T-helper 17 cell (primary cell): ENCODE results near the gene FNDC11. TPM values are rescaled to one million over a fixed set of nuclear protein-coding genes. Genes with fewer than 3 reads are reported as not detected.

Source experiments
- ATAC-seq: fragments of 150-1000 bp; cut with Tn5 transposase; 2 replicates; pipeline ENCODE4 v1.10.0; 2021; ENCODE audit warnings: mild to moderate bottlenecking, moderate library complexity
- DNase-seq, 3 donors: peaks; one replicate each; pipeline versions ENCODE4 v3.0.0 to v3.0.0-alpha.2; 2020 to 2021
- H3K9me3 ChIP-seq: one replicate; pipeline ENCODE4 v1.7.0; 2013; ENCODE audit warnings: low read length, mild to moderate bottlenecking; ENCODE audit not compliant: control insufficient read depth, poor library complexity, severe bottlenecking
- H3K27ac Mint-ChIP-seq: one replicate; pipeline ENCODE4 v1.8.0; 2022; ENCODE audit warnings: mild to moderate bottlenecking, moderate library complexity, mixed read lengths
- H3K27me3 Mint-ChIP-seq: one replicate; pipeline ENCODE4 v1.8.0; 2022; ENCODE audit warnings: mixed read lengths
- H3K36me3 Mint-ChIP-seq: one replicate; pipeline ENCODE4 v1.8.0; 2022; ENCODE audit warnings: low read depth, mixed read lengths
- H3K4me1 Mint-ChIP-seq: one replicate; pipeline ENCODE4 v1.8.0; 2022; ENCODE audit warnings: mild to moderate bottlenecking, mixed read lengths
- H3K4me3 Mint-ChIP-seq: one replicate; pipeline ENCODE4 v1.8.0; 2022; ENCODE audit warnings: mild to moderate bottlenecking, moderate library complexity, mixed read lengths
- total RNA-seq, 4 donors: library from RNA in 2 of 4; stranded (reverse) in 2 of 4; gene quantifications; one replicate each; pipeline ENCODE4 v1.2.3 and lab custom pipeline; 2022 to 2026

The FNDC11 gene
- total RNA-seq, 2 donors from 2014 or later: 0.44 to 0.99 TPM

DNA sequence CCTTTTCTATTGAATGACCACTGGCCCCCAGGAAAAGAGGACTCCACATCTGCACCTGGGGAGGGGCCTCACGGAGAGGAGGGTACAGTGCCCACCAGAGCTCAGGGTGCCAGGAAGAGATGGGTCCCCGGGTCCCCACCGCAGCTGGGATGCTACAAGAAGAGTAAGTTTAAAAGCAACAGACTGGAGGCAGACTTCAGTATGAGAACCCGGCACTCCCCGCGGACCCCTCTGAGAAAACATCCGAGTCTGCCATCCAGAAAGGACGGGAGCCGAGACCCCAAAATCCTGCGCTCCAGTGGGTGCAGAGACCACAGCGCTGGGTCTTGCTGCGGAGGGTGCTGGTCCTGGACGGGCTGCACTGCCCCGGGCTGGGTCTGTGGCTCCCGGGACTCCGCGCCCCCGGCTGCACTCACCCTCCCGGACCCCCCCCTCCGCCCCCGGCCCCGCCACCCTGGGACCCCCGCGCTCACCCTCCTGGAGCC lies 19.7 kb downstream of the FNDC11 start:
- Mint-ChIP-seq H3K4me1 (peaks cover 5% of the 10 kb centered on the region), H3K4me3 (peak overlapping the region; percentile 87), H3K27ac (no peak overlapping the region), H3K27me3 (peaks cover 4% of the 10 kb centered on the region), H3K36me3 (no peaks in the 10 kb centered on the region)
- DNase-seq (no peak), ATAC-seq (peak; percentile 26)
- no peaks in the 10 kb centered on the region for H3K9me3 ChIP-seq

GRCh38 chr20:63574156-63574828 lies 20.3 kb downstream of the FNDC11 start, which contains the start of gene HELZ2:
TSS of gene HELZ2 (minus strand) at chr20:63574239. CDS start at chr20:63572385, 1,854 bp downstream.
- DNase-seq (peak; percentile 54 to 66 (median 60)), ATAC-seq (peak; percentile 93)
- no peaks in the 10 kb centered on the region for H3K9me3 ChIP-seq
- peak within 1 kb of the TSS; percentile 87 for H3K4me3 Mint-ChIP-seq
- peaks cover 4% of the 10 kb centered on the region for H3K27me3 Mint-ChIP-seq
- H3K36me3 Mint-ChIP-seq: no peaks in the 10 kb centered on the region
- peaks cover 2% of the 10 kb centered on the region for H3K4me1 Mint-ChIP-seq
- no peak within 1 kb of the TSS for H3K27ac Mint-ChIP-seq

DNA sequence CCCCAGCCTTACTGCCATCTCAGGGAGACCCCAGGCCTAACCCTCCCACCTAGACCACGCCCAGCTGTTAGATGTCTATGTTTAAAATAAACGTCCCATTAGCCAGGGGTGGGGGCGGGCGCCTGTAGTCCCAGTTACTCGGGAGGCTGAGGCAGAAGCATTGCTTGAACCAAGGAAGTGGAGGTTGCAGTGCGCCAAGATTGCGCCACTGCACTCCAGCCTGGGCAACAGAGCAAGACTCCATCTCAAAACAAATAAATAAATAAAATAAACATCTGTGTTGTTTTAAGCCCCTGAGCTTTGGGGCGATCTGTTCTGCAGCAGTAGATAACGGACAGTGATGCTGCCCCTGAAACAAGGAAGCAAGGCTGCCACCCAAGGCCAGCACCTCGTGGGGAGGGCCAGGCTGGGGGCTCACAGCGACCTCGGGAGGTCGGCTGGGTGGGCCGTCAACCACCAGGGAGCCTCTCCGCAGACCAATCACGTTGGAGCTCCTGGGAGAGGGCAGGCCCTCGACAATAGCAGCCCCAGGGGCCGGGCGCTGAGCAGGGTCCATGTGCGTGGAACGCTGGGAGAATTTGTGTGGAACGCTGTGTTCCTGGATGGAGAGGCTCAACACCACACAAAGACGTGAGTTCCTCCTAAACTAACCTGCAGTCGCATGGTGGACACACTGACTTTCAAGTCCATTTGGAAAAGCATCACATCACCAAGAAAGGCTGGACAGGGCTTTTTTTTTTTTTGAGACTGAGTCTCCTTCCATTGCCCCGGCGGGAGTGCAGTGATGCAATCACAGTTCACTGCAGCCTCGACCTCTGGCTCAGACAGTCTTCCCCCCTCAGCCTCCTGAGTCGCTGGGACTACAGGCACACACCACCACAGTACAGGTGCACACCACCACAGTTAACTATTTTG lies 21.1 kb downstream of the FNDC11 start:
- H3K4me3 Mint-ChIP-seq: peak overlapping the region; percentile 87
- H3K27ac Mint-ChIP-seq: no peak overlapping the region

DNA sequence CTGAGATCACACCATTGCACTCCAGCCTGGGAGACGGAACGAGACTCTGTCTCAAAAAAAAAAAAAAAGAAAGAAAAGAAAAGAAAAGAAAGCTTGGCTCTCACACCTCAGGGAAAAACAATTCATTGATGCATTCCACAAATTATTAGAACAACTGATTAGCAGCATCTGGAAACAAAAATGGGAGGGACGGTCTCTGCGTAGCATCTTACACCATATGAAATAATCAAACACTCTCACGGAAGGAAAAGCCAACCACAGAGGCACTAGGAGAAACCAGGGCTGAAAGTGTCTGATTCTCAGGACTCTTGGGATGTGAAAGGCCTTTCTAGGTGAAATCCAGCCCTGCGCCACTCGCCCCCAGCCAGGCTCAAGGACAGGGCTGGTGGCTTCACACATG lies 22.4 kb downstream of the FNDC11 start:
- H3K27me3 Mint-ChIP-seq: peaks cover 4% of the 10 kb centered on the region
- no peak for ATAC-seq
- H3K4me3 Mint-ChIP-seq: peak overlapping the region; percentile 66
- no peak overlapping the region for H3K27ac Mint-ChIP-seq
- no peaks in the 10 kb centered on the region for H3K36me3 Mint-ChIP-seq
- H3K4me1 Mint-ChIP-seq: no peaks in the 10 kb centered on the region
- no peak for DNase-seq
- no peaks in the 10 kb centered on the region for H3K9me3 ChIP-seq

More for the DNA sequence above, 21.1 kb downstream of the FNDC11 start:
- no peak for DNase-seq
- ATAC-seq: no peak
- no peaks in the 10 kb centered on the region for H3K36me3 Mint-ChIP-seq
- H3K27me3 Mint-ChIP-seq: peaks cover 4% of the 10 kb centered on the region
- no peaks in the 10 kb centered on the region for H3K4me1 Mint-ChIP-seq
- H3K9me3 ChIP-seq: no peaks in the 10 kb centered on the region

DNA sequence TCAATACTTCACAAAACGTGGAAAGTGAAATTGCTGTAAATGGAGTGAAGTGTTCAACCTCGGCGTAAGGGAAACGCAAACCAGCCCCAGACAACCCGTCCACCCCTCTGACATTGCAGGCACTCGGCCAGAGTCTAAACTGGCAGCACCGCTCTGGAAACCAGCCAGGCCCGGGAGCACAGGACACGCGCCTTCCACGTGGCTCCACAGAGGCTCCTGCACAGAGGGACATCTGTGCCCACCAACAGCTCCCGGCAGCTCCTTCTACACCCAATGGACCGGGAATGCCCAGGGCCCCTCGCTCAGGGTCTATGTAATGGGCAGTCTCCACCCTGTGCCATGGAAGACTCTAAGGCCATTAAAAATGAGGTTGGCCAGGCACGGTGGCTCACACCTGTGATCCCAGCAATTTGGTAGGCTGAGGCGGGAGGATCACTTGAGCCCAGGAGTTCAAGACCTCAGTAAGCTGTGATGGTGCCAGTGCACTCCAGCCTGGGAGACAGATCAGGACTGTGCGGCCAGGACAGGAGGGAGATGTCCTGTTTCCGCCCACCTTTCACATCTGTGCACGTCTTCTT lies 23.4 kb downstream of the FNDC11 start:
- Mint-ChIP-seq H3K27ac (no peak overlapping the region), H3K27me3 (peaks cover 4% of the 10 kb centered on the region), H3K4me1 (no peaks in the 10 kb centered on the region), H3K4me3 (no peak overlapping the region), H3K36me3 (no peaks in the 10 kb centered on the region)
- DNase-seq: no peak
- no peak for ATAC-seq
- H3K9me3 ChIP-seq: no peaks in the 10 kb centered on the region

GRCh38 chr20:63578224-63579016 lies 24.5 kb downstream of the FNDC11 start:
- Mint-ChIP-seq H3K36me3 (no peaks in the 10 kb centered on the region), H3K27me3 (peaks cover 4% of the 10 kb centered on the region), H3K4me1 (no peaks in the 10 kb centered on the region), H3K4me3 (no peak overlapping the region), H3K27ac (no peak overlapping the region)
- DNase-seq (no peak), ATAC-seq (no peak)
- no peaks in the 10 kb centered on the region for H3K9me3 ChIP-seq

DNA sequence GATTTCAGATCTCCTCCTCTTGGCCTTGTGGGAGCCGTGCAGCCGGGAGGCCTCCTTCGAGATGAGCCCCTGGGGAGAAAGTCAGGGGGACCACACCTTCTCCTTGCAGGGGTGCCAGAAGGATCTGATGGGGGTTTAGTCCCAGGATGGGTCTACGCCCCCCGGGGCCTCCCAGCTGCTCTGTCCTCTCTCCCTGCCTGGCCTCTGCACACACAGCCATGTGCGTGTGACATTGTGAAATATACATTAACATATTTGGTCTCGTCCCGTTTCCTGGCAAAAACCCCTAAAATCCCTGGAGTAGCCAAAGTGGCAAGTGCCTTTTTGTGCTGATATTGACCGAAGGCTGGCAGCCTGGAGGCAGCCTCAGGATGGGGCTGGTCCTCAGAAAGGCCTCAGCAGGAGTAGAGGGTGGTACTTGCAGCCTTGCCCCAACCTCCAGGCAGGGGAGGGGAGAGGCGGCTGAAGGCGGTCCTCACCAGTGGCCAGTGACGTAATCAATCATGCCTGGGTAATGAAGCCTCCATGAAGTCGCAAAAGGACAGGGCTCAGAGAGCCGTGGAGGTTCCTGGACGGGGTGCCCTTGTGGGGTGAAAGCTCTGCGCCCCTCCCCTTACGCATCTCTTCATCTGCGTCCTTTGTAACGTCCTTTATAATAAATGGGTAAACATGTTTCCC lies 25.2 kb downstream of the FNDC11 start:
- Mint-ChIP-seq H3K4me3 (no peak overlapping the region), H3K27ac (no peak overlapping the region), H3K4me1 (peaks cover 2% of the 10 kb centered on the region), H3K36me3 (no peaks in the 10 kb centered on the region), H3K27me3 (peaks cover 4% of the 10 kb centered on the region)
- no peaks in the 10 kb centered on the region for H3K9me3 ChIP-seq
- DNase-seq (no peak), ATAC-seq (no peak)

DNA sequence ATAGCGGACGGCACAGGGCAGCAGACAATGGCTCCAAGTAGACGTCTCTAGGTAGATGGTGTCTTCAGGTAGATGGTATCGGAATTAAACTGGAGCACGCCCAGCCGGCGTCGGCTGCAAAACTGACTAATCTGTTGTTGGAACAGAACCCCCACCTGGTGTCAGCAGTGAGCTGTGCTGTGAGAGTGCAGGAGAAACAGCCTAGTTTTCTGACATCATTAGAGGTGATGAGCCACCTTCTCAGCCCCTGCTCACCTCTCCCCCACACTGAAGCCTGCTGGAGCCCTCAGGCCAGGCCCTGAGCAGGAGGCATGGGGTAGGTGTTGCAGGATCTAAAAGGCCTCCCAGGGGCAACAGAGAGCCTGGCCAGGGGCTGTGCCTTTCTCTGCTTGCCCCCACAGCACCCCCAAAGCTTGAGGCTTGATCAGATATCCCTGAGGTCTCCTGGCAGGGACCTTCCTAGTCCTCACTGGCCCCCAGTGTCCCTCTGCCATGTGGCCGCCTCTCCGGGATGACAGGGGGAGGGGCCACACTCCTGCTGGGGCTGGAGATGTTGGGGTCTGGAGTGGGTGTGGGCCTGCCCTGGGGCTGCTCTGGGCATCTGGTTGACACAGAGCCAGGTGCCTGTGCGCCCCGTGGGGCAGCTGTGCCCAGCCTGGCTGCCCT lies 27.0 kb downstream of the FNDC11 start:
- no peak overlapping the region for H3K27ac Mint-ChIP-seq
- peaks cover 4% of the 10 kb centered on the region for H3K27me3 Mint-ChIP-seq
- H3K4me1 Mint-ChIP-seq: peaks cover 6% of the 10 kb centered on the region
- H3K4me3 Mint-ChIP-seq: no peak overlapping the region
- ATAC-seq (peak; percentile 97), DNase-seq (peak; percentile 42 to 64 (median 51))
- no peaks in the 10 kb centered on the region for H3K9me3 ChIP-seq
- H3K36me3 Mint-ChIP-seq: no peaks in the 10 kb centered on the region

- H3K27ac Mint-ChIP-seq: no peak overlapping the region
- no peak overlapping the region for H3K4me3 Mint-ChIP-seq
- no peak for ATAC-seq
- H3K4me1 Mint-ChIP-seq: peaks cover 7% of the 10 kb centered on the region
- DNase-seq: no peak
- no peaks in the 10 kb centered on the region for H3K27me3 Mint-ChIP-seq
- no peaks in the 10 kb centered on the region for H3K9me3 ChIP-seq
- no peaks in the 10 kb centered on the region for H3K36me3 Mint-ChIP-seq
Measured at GRCh38 chr20:63582382-63583063, 28.6 kb downstream of the FNDC11 start.

DNA sequence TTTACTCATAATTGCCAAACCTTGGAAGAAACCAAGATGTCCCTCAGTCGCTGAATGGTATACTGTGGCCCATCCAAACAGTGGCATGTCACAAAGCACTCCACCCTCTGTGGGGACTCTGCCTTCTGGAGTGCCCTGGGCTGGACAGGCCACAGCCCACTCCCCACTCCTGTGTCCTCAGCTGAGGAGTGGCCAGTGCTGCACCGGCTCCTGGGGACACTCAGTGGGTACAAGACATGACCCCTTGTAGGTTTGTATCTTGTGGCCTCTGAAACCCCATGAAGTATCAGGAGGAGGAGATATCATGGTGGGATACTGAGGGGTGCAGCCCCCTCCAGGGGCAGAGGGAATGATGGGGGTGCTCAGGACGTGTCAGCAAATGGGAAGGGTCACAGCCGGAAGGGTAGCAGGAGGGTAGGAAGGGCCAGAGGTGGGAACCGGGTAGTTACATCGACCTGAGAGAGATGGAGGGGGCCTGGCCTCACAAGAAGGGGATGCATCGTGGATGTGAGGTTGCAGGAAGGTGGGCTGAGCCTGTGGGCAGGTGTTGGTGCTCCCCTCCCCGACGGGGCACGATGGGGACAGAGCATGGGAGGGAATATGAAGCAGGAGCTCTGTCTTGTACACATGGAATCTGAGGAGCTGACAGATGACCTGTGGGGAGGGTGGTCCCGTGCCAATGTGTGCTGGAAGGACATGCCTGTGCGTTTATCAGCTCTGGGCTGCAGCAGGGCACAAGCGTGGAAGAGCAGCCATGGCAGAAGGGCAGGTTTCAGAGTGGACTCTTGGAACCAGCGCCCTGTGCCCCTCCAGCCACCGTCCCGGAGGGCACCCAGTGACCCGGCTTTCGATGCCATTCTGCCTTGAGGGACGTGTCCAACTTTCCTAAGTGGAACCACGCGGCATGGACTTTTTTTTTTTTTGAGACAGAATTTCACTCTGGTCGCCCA lies 31.9 kb downstream of the FNDC11 start:
- peaks cover 3% of the 10 kb centered on the region for H3K36me3 Mint-ChIP-seq
- ATAC-seq (no peak), DNase-seq (no peak)
- no peaks in the 10 kb centered on the region for H3K9me3 ChIP-seq
- no peak overlapping the region for H3K4me3 Mint-ChIP-seq
- peaks cover 10% of the 10 kb centered on the region for H3K4me1 Mint-ChIP-seq
- no peaks in the 10 kb centered on the region for H3K27me3 Mint-ChIP-seq
- no peak overlapping the region for H3K27ac Mint-ChIP-seq

GRCh38 chr20:63586797-63587196 lies 32.8 kb downstream of the FNDC11 start:
- Mint-ChIP-seq H3K4me3 (no peak overlapping the region), H3K4me1 (peaks cover 10% of the 10 kb centered on the region), H3K36me3 (peaks cover 3% of the 10 kb centered on the region), H3K27ac (no peak overlapping the region), H3K27me3 (no peaks in the 10 kb centered on the region)
- ATAC-seq (no peak), DNase-seq (no peak)
- H3K9me3 ChIP-seq: no peaks in the 10 kb centered on the region
